ENCODE results near the gene SIK2. TPM values are rescaled to one million over a fixed set of nuclear protein-coding genes. Genes with fewer than 3 reads are reported as not detected.

SIK2 gene
- total and polyA plus RNA-seq, 9 of the 15 experiments (the other 6 are each of a cell fraction or from before 2014, with no cell fraction given) = 0.74 to 11.6 (median 3.8) TPM

DNA sequence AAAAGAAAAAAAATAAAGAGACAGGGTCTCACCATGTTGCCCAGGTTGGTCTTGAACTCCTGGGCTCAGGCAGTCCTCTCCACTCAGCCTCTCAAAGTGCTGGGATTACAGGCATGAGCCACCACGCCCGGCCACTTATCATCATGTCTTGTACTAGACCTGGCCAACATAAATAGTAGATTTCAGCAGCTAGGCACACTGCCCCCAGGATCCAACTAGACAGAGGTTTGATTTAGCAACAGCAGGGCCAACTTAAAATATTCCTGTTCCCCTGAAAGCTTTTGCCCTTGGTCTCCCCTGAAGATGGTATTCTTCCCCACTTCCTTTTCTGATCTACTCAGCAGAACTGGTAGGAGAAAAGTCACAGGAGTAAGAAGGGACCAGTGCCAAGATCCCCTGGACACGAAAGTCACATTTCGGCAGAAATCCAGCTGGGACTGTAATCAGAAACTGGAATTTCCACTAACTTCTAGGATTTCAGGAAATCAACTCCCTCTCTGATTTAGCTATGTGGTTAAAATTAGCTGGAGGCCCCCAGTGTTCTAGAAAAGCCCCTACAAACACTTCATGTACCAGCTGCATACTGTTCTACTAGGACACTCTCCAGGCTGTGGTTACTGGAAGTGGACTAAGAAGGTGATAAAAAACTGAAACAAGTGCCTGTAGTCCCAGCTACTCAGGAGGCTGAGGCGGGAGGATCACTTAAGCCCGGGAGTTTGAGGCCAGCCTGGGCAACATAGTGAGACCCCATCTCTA, 172.9 kb downstream of the SIK2 start:
- Histone ChIP-seq H3K9ac (ENCODE audit: insufficient read depth in 1 of 2, low read depth in 2 of 2, low read length in 2 of 2) (no peak overlapping the region), H3K4me3 (no peak overlapping the region), H3K9me1 (ENCODE audit: control insufficient read depth, insufficient read depth, low read length) (no peaks in the 10 kb centered on the region), H3K79me2 (ENCODE audit: control insufficient read depth, insufficient read depth, low read length) (no peaks in the 10 kb centered on the region), H4K20me1 (replicated peaks; ENCODE audit: control insufficient read depth, insufficient read depth, low read length) (no peaks in the 10 kb centered on the region), H3K27ac (ENCODE audit: extremely low read depth, low read depth, low read length) (no peak overlapping the region), H3K27me3 (ENCODE audit: control insufficient read depth in 2 of 2, insufficient read depth in 2 of 2, low read length in 2 of 2) (no peaks in the 10 kb centered on the region), H3K4me1 (replicated peaks in 1 of 2; ENCODE audit: control insufficient read depth in 2 of 2, insufficient read depth in 2 of 2, low read length in 2 of 2) (peaks cover 2 to 3% of the 10 kb centered on the region in 2 experiments; a peak in 1 of 5 replicates), H3K9me3 (replicated peaks; ENCODE audit: control insufficient read depth, insufficient read depth, low read depth, low read length) (no peaks in the 10 kb centered on the region), H2AFZ (ENCODE audit: low read depth, low read length) (no peak overlapping the region), H3K36me3 (ENCODE audit: control insufficient read depth, insufficient read depth, low read length) (no peaks in the 10 kb centered on the region), H3K4me2 (ENCODE audit: insufficient read depth, low read length) (no peak overlapping the region)
- FAIRE-seq = no peak
- ChIA-PET POLR2A (interaction anchor here (0.6 to 1.1 kb wide), 3 partner anchors 177 to 226 kb away, joined by 3 to 5 read pairs (median 4); no protein-coding TSS in a partner anchor), CTCF (ENCODE audit: low intra/inter-chr PET ratio) (interaction anchor here (3.2 to 3.8 kb wide), 2 partner anchors 66 to 173 kb away, joined by 13 to 38 read pairs; partner anchors contain the start of gene SIK2)
- no TSS peak for BruUV-seq (replicated peaks)
- no peak for ATAC-seq
- intact Hi-C loops (cut with micrococcal nuclease) = no loop called here
- in situ Hi-C loops (cut with MboI) = loop anchor here (5.0 kb wide), 1 partner anchor 173 kb away; the partner anchor contains the start of gene SIK2
- 53% methylated on average over 6 of the region's 6 CpGs for WGBS (ENCODE audit: insufficient coverage, low coverage, missing lambda C conversion rate)
- no peak for DNase-seq (ENCODE audit: extremely low read depth in 1 of 4, low spot score in 3 of 4)
- peak; percentile 70 for TF ChIP-seq ZNF121 (CRISPR knock-in tag; conservative IDR thresholded peaks at IDR 0.05)
- no peak for TF ChIP-seq LARP7 (IDR thresholded peaks at IDR 0.05)

GRCh38 chr11:111776398-111777093, 174.3 kb downstream of the SIK2 start:
- H3K27me3 ChIP-seq (ENCODE audit: control insufficient read depth in 2 of 2, insufficient read depth in 2 of 2, low read length in 2 of 2) = no peaks in the 10 kb centered on the region
- TF ChIP-seq FOXJ3 (CRISPR knock-in tag; IDR thresholded peaks at IDR 0.05) (no peak), KAT2B (IDR thresholded peaks at IDR 0.05; ENCODE audit: low read depth, low read length) (no peak)
- TF ChIP-seq, protein P1, sequence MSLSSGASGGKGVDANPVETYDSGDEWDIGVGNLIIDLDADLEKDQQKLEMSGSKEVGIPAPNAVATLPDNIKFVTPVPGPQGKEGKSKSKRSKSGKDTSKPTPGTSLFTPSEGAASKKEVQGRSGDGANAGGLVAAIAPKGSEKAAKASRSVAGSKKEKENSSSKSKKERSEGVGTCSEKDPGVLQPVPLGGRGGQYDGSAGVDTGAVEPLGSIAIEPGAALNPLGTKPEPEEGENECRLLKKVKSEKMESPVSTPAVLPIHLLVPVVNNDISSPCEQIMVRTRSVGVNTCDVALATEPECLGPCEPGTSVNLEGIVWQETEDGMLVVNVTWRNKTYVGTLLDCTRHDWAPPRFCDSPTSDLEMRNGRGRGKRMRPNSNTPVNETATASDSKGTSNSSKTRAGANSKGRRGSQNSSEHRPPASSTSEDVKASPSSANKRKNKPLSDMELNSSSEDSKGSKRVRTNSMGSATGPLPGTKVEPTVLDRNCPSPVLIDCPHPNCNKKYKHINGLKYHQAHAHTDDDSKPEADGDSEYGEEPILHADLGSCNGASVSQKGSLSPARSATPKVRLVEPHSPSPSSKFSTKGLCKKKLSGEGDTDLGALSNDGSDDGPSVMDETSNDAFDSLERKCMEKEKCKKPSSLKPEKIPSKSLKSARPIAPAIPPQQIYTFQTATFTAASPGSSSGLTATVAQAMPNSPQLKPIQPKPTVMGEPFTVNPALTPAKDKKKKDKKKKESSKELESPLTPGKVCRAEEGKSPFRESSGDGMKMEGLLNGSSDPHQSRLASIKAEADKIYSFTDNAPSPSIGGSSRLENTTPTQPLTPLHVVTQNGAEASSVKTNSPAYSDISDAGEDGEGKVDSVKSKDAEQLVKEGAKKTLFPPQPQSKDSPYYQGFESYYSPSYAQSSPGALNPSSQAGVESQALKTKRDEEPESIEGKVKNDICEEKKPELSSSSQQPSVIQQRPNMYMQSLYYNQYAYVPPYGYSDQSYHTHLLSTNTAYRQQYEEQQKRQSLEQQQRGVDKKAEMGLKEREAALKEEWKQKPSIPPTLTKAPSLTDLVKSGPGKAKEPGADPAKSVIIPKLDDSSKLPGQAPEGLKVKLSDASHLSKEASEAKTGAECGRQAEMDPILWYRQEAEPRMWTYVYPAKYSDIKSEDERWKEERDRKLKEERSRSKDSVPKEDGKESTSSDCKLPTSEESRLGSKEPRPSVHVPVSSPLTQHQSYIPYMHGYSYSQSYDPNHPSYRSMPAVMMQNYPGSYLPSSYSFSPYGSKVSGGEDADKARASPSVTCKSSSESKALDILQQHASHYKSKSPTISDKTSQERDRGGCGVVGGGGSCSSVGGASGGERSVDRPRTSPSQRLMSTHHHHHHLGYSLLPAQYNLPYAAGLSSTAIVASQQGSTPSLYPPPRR (CRISPR knock-in tag; IDR thresholded peaks at IDR 0.05; ENCODE audit: borderline replicate concordance) = no peak
- TF ChIP-seq, protein P2, sequence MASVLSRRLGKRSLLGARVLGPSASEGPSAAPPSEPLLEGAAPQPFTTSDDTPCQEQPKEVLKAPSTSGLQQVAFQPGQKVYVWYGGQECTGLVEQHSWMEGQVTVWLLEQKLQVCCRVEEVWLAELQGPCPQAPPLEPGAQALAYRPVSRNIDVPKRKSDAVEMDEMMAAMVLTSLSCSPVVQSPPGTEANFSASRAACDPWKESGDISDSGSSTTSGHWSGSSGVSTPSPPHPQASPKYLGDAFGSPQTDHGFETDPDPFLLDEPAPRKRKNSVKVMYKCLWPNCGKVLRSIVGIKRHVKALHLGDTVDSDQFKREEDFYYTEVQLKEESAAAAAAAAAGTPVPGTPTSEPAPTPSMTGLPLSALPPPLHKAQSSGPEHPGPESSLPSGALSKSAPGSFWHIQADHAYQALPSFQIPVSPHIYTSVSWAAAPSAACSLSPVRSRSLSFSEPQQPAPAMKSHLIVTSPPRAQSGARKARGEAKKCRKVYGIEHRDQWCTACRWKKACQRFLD (CRISPR knock-in tag; IDR thresholded peaks at IDR 0.05) = no peak

More at GRCh38 chr11:111776398-111777093, 174.3 kb downstream of the SIK2 start:
- no peak for DNase-seq (ENCODE audit: extremely low read depth in 1 of 4, low spot score in 3 of 4)
- in situ Hi-C loops (cut with MboI) = loop anchor here (5.0 kb wide), 1 partner anchor 174 kb away; the partner anchor contains the start of gene SIK2
- H2AFZ ChIP-seq (ENCODE audit: low read depth, low read length) = no peak overlapping the region
- no peak overlapping the region for H3K9ac ChIP-seq (ENCODE audit: insufficient read depth in 1 of 2, low read depth in 2 of 2, low read length in 2 of 2)
- H3K79me2 ChIP-seq (ENCODE audit: control insufficient read depth, insufficient read depth, low read length) = no peaks in the 10 kb centered on the region
- FAIRE-seq = no peak
- 57% methylated on average over 6 of the region's 6 CpGs for WGBS (ENCODE audit: insufficient coverage, low coverage, missing lambda C conversion rate)
- no peak overlapping the region for H3K4me3 ChIP-seq
- H4K20me1 ChIP-seq (replicated peaks; ENCODE audit: control insufficient read depth, insufficient read depth, low read length) = no peaks in the 10 kb centered on the region
- H3K36me3 ChIP-seq (ENCODE audit: control insufficient read depth, insufficient read depth, low read length) = no peaks in the 10 kb centered on the region
- ATAC-seq = no peak; the same call in 2 of the 3 replicates
- H3K4me1 ChIP-seq (replicated peaks in 1 of 2; ENCODE audit: control insufficient read depth in 2 of 2, insufficient read depth in 2 of 2, low read length in 2 of 2) = no peaks in the 10 kb centered on the region
- POLR2A ChIA-PET = interaction anchor here (0.5 to 1.2 kb wide), 8 partner anchors 9 to 189 kb away, joined by 3 to 4 read pairs (median 3); no protein-coding TSS in a partner anchor
- no peaks in the 10 kb centered on the region for H3K9me1 ChIP-seq (ENCODE audit: control insufficient read depth, insufficient read depth, low read length)
- intact Hi-C loops (cut with micrococcal nuclease) = loop anchor here (1.0 kb wide), 5 partner anchors 65 to 322 kb away; partner anchors contain the start of gene SIK2
- no peak overlapping the region for H3K27ac ChIP-seq (ENCODE audit: extremely low read depth, low read depth, low read length)
- CTCF ChIA-PET (ENCODE audit: low intra/inter-chr PET ratio) = interaction anchor here (1.0 to 3.8 kb wide), 6 partner anchors 65 to 322 kb away, joined by 3 to 38 read pairs (median 16); partner anchors contain the start of gene SIK2
- H3K9me3 ChIP-seq (replicated peaks; ENCODE audit: control insufficient read depth, insufficient read depth, low read depth, low read length) = no peaks in the 10 kb centered on the region
- H3K4me2 ChIP-seq (ENCODE audit: insufficient read depth, low read length) = no peak overlapping the region
- BruUV-seq (replicated peaks) = no TSS peak
